Calu3 (cell line): Measurements from ENCODE around the gene CPLX1. TPM values are rescaled to one million over a fixed set of nuclear protein-coding genes. Genes with fewer than 3 reads are reported as not detected.
"Not testable (repeated sequence)": the region's sequence is repeated elsewhere in the genome, so short reads cannot be mapped to it uniquely, and the experiment has no call there.

Experiments used
- BruUV-seq: library from RNA; stranded (reverse); fragments of 400-500 nt; replicated peaks from 2 replicates; lab custom pipeline; 2021; lab: Mats Ljungman, UMichigan
- CTCF ChIA-PET: fragments of 300-600 bp; sonication (Branson Sonifier 250); formaldehyde crosslinking; loops from one replicate; lab custom pipeline; 2022; ENCODE audit warnings: antibody characterized with exemption; lab: Charles Lee
- DNase-seq: peaks from one replicate; pipeline ENCODE4 v3.0.0; 2022
- H3K27ac Mint-ChIP-seq: one replicate; pipeline ENCODE4 v1.8.0; 2022; ENCODE audit warnings: mixed read lengths; ENCODE audit not compliant: unreplicated experiment
- H3K27me3 Mint-ChIP-seq: one replicate; pipeline ENCODE4 v1.8.0; 2022; ENCODE audit warnings: mixed read lengths; ENCODE audit not compliant: unreplicated experiment
- H3K36me3 Mint-ChIP-seq: one replicate; pipeline ENCODE4 v1.8.0; 2022; ENCODE audit warnings: mild to moderate bottlenecking, moderate library complexity, mixed read lengths; ENCODE audit not compliant: insufficient read depth, unreplicated experiment
- H3K4me1 Mint-ChIP-seq: one replicate; pipeline ENCODE4 v1.8.0; 2022; ENCODE audit warnings: mild to moderate bottlenecking, low read depth, mixed read lengths; ENCODE audit not compliant: unreplicated experiment
- H3K4me3 Mint-ChIP-seq: one replicate; pipeline ENCODE4 v1.8.0; 2022; ENCODE audit warnings: mild to moderate bottlenecking, low read depth, moderate library complexity, mixed read lengths; ENCODE audit not compliant: unreplicated experiment
- H3K9me3 Mint-ChIP-seq: one replicate; pipeline ENCODE4 v1.8.0; 2022; ENCODE audit warnings: low read depth, mixed read lengths; ENCODE audit not compliant: unreplicated experiment
- intact Hi-C: fragments of 100-400 bp; cut with micrococcal nuclease; formaldehyde crosslinking; loops from one replicate; pipeline ENCODE4 v1.10.0; 2022; ENCODE audit not compliant: unreplicated experiment
- total RNA-seq: library from RNA; stranded (reverse); gene quantifications from 2 replicates; pipeline ENCODE4 v1.2.3, GENCODE V29; 2022
- TF ChIP-seq, protein P1 (sequence below): fragments of 200-600 bp; IDR thresholded peaks from one replicate; pipeline ENCODE4 v1.8.0; 2022; ENCODE audit warnings: antibody characterized with exemption; ENCODE audit not compliant: unreplicated experiment

CPLX1 gene
- total RNA-seq, 1 experiment from 2014 or later: 0.42 TPM

DNA sequence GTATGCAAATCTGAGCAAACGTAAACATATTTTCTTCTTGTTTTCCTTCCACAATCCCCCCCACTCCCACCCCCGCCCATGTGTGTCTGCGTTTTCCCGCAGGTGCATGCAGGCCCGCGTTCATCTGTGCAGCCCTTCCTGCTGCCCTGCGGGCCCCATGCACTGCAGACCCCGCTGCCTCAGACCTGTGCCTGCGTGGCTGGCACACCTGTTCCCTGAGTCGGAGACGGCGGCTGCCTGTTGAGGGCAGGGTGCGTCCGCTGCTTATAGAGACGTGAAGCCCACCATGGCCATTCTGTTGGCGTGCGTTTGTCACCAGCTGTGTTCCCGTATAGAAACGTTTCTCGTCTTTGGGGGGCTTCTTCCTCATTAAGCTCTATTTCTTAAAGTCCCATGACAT, 68.8 kb downstream of the CPLX1 start:
- intact Hi-C loops: no loop called here
- TF ChIP-seq, protein P1, sequence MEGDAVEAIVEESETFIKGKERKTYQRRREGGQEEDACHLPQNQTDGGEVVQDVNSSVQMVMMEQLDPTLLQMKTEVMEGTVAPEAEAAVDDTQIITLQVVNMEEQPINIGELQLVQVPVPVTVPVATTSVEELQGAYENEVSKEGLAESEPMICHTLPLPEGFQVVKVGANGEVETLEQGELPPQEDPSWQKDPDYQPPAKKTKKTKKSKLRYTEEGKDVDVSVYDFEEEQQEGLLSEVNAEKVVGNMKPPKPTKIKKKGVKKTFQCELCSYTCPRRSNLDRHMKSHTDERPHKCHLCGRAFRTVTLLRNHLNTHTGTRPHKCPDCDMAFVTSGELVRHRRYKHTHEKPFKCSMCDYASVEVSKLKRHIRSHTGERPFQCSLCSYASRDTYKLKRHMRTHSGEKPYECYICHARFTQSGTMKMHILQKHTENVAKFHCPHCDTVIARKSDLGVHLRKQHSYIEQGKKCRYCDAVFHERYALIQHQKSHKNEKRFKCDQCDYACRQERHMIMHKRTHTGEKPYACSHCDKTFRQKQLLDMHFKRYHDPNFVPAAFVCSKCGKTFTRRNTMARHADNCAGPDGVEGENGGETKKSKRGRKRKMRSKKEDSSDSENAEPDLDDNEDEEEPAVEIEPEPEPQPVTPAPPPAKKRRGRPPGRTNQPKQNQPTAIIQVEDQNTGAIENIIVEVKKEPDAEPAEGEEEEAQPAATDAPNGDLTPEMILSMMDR: no peak
- H3K27me3 Mint-ChIP-seq: peaks cover 12% of the 10 kb centered on the region
- CTCF ChIA-PET: no interaction called here
- H3K4me1 Mint-ChIP-seq: no peaks in the 10 kb centered on the region
- no peak overlapping the region for H3K4me3 Mint-ChIP-seq
- DNase-seq: no peak
- no TSS peak for BruUV-seq
- H3K36me3 Mint-ChIP-seq: peaks cover 68% of the 10 kb centered on the region
- H3K9me3 Mint-ChIP-seq: peaks cover 5% of the 10 kb centered on the region
- no peak overlapping the region for H3K27ac Mint-ChIP-seq

DNA sequence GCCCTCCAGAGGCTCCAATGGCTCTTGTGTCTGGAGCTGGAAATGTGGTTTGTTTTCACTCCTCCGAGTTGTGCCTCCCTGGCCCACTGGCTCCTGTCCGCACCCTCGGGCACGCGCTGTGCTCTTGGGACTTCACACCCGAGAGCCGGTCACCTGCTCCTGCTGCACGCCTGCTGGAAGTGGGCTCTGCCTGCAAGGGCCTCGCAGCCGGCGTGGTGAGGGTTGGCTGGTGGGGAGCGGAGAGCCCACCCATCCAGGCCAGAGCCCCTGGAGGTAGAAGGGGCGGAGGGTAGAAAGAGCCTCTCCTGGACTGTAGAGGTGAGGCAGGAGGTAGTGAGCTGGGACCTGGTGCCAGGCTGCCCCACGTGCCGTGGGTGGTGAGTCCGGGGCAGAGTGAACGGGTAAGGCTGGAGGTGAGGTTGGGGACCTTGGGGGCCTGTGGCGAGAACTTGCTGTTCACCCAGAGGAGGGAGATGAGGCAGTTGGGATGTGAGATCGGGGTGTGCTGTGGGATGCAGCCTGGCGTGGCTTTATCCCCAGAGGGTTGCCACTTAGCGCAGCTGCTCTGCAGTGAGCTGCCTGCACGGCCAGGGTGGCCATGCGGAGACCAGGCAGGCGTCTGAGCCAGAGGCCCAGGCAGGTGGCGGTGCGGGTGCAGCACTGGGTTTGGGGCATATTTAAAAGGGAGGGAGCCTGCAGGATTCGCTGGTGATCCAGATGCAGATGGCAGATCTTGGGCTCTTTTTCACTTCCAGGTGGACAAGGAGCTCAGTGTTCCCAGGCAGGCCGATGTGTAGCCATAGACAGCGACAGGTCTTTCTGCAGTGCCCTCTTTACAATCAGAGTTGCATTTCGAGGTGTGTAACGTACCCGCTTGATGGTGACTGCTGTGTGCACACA, 71.5 kb downstream of the CPLX1 start:
- H3K4me3 Mint-ChIP-seq: no peak overlapping the region
- DNase-seq: no peak
- CTCF ChIA-PET: no interaction called here

DNA sequence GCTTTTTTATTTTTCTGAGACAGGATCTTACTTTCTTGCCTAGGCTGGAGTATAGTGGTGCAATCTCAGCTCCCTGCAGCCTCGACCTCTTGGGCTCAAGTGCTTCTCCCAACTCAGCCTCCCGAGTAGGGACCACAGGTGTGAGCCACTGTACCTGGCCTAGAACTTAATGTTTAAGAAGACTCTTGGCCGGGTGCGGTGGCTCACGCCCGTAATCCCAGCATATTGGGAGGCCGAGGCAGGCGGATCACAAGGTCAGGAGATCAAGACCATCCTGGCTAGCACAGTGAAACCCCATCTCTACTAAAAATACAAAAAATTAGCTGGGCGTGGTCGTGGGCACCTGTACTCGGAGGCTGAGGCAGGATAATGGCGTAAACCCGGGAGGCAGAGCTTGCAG, 72.7 kb downstream of the CPLX1 start:
- BruUV-seq, H3K27me3 Mint-ChIP-seq, H3K4me3 Mint-ChIP-seq, H3K9me3 Mint-ChIP-seq, H3K4me1 Mint-ChIP-seq, H3K27ac Mint-ChIP-seq, DNase-seq, intact Hi-C loops: not testable (repeated sequence)
- peaks cover 64% of the 10 kb centered on the region for H3K36me3 Mint-ChIP-seq
- CTCF ChIA-PET: interaction anchor here (0.7 kb wide), 1 partner anchor 130 kb away, joined by 4 read pairs; no protein-coding TSS in a partner anchor

More for the DNA sequence above, 71.5 kb downstream of the CPLX1 start:
- peaks cover 62% of the 10 kb centered on the region for H3K36me3 Mint-ChIP-seq
- H3K9me3 Mint-ChIP-seq: no peaks in the 10 kb centered on the region
- TF ChIP-seq, protein P1: no peak
- intact Hi-C loops: no loop called here
- H3K4me1 Mint-ChIP-seq: no peaks in the 10 kb centered on the region
- H3K27ac Mint-ChIP-seq: no peak overlapping the region
- no peaks in the 10 kb centered on the region for H3K27me3 Mint-ChIP-seq
- no TSS peak for BruUV-seq

DNA sequence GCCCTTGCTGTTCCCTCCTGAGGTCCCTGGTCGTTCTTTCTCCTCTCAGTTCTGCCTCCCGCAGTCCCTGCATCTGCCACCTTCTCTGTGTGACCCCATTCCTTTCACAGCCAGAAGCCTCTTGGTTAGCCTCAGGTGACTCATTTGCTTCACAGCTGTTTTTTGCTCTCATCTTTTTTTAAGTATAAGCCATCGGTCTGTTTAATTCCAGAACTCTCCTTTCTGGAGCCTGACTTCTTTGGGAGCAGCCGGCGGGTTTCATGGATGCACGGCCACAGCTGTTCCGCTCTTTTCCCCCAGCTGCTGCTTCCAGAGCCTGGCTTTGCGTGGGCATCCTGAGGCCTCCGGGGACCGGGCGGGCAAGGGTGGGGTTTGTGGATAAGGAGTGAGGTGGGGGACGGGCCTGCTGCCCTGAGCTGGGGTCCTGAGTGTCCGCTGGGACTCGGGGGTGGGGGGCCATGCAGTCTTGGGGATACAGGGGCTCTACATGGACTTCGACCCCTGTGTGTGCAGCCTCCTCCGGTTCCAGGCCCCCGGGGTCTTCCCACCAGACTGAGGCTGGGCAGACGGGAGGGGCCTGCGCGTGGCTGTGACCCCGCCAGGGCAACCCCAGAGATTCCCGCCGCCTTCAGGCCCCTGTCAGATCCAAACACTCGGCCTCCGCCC, 73.6 kb downstream of the CPLX1 start:
- H3K4me1 Mint-ChIP-seq: no peaks in the 10 kb centered on the region
- H3K4me3 Mint-ChIP-seq: no peak overlapping the region
- no peak overlapping the region for H3K27ac Mint-ChIP-seq
- intact Hi-C loops: no loop called here
- H3K27me3 Mint-ChIP-seq: no peaks in the 10 kb centered on the region
- TF ChIP-seq, protein P1: no peak
- BruUV-seq: no TSS peak
- H3K9me3 Mint-ChIP-seq: no peaks in the 10 kb centered on the region
- H3K36me3 Mint-ChIP-seq: peaks cover 63% of the 10 kb centered on the region
- CTCF ChIA-PET: interaction anchor here (0.7 kb wide), 1 partner anchor 131 kb away, joined by 4 read pairs; no protein-coding TSS in a partner anchor
- DNase-seq: no peak
